Dendritic cell treated with granulocyte-macrophage colony-stimulating factor and Interleukin-4, amounts not matched to agents 40 ng/mL and 50 ng/mL, for 4 days (primary cell): Measurements from ENCODE around the gene PRH2.

ENCODE experiments used
- H3K27ac Mint-ChIP-seq: one replicate; pipeline ENCODE4 v1.8.0; 2022; ENCODE audit warnings: mild to moderate bottlenecking, mixed read lengths
- H3K27me3 Mint-ChIP-seq: one replicate; pipeline ENCODE4 v1.8.0; 2022; ENCODE audit warnings: mild to moderate bottlenecking, mixed read lengths
- H3K36me3 Mint-ChIP-seq: one replicate; pipeline ENCODE4 v1.8.0; 2022; ENCODE audit warnings: low read depth, mixed read lengths
- H3K4me1 Mint-ChIP-seq: one replicate; pipeline ENCODE4 v1.8.0; 2022; ENCODE audit warnings: low read depth, mixed read lengths
- H3K4me3 Mint-ChIP-seq: one replicate; pipeline ENCODE4 v1.8.0; 2022; ENCODE audit warnings: mild to moderate bottlenecking, moderate library complexity, mixed read lengths
- H3K9me3 Mint-ChIP-seq: one replicate; pipeline ENCODE4 v1.8.0; 2022; ENCODE audit warnings: mixed read lengths
- intact Hi-C: fragments of 100-400 bp; cut with micrococcal nuclease; formaldehyde crosslinking; loops from one replicate; pipeline ENCODE4 v1.15.0; 2022

PRH2 gene

DNA sequence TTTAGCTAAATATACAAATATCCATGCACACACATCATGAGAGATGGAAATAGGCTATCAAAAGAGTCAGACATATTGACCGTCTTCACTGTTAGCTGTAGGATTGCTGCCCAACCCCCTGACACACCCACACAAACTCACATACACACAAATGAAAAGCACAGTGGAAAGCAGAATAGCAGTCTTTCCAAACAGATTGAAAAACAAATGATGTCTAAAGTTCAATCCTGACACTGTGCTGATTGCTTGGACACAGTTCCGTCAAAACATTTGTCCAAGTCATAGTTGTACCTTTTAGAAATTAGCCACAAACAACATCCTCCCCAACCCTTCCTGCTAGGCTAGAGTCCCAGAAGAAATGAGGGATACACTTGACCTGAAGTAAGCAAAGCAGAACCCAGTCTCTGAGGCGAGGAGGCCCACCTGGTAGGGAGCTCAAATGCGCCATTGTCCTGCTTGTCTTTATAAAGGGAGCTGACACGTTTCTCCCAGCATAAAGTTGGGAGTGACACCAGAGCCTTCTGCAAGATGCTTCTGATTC lies at the start of gene PRH2:
Gene PRH2, plus strand, starts transcription at position 491 of the 541 bp plus-strand sequence. Its CDS starts 38 bp downstream, at position 529.
- Mint-ChIP-seq H3K27me3 (no peaks in the 10 kb centered on the region), H3K9me3 (peaks cover 21% of the 10 kb centered on the region), H3K27ac (no peak within 1 kb of the TSS), H3K4me3 (no peak within 1 kb of the TSS), H3K4me1 (no peaks in the 10 kb centered on the region), H3K36me3 (no peaks in the 10 kb centered on the region)
- intact Hi-C loops = no loop called here

DNA sequence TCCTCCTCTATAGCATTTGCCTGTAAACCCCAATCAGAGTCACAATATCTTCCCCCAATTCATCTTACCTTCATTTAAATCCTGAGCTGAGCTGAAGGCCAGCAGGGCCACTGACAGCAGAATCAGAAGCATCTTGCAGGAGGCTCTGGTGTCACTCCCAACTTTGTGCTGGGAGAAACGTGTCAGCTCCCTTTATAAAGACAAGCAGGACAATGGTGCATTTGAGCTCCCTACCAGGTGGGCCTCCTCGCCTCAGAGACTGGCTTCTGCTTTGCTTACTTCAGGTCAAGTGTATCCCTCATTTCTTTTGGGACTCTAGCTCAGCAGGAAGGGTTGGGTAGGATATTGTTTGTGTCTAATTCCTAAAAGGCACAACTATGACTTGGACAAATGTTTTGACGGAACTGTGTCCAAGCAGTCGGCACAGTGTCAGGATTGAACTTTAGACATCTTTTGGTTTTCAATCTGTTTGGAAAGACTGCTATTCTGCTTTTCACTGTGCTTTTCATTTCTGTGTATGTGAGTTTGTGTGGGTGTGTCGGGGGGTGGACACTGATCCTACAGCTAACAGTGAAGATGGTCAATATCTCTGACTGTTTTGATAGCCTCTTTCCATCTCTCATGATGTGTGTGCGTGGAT lies 44.8 kb upstream of the PRH2 start, which contains the start of gene PRH1:
Gene PRH1, minus strand, starts transcription at position 170 of the 640 bp plus-strand sequence. Its CDS starts 38 bp downstream, at position 132.
- Mint-ChIP-seq H3K9me3 (no peaks in the 10 kb centered on the region), H3K4me3 (no peak within 1 kb of the TSS), H3K36me3 (peaks cover 16% of the 10 kb centered on the region), H3K27me3 (no peaks in the 10 kb centered on the region), H3K27ac (no peak within 1 kb of the TSS), H3K4me1 (no peaks in the 10 kb centered on the region)
- intact Hi-C loops = no loop called here

DNA sequence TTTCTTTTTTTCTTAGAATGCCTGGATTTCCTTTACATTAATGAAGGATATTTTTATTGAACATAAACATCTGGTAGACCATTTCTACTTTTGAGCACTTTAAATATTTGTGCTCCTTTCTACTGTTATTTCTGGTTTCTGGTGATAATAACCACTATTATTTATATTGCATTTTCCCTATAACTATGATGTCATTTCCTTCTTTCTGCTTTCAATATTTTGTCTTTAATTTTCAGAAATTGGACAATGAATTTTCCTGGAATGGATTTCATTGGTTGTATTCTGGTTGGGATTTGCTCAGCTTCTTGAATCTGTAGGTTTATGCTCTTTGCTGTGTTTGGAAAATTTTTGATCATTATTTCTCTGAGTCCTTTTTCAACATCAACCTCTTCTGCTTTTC lies 39.8 kb upstream of the PRH2 start:
- no peaks in the 10 kb centered on the region for H3K9me3 Mint-ChIP-seq
- no peaks in the 10 kb centered on the region for H3K27me3 Mint-ChIP-seq
- H3K4me1 Mint-ChIP-seq = no peaks in the 10 kb centered on the region
- intact Hi-C loops = no loop called here
- no peak overlapping the region for H3K27ac Mint-ChIP-seq
- no peaks in the 10 kb centered on the region for H3K36me3 Mint-ChIP-seq
- H3K4me3 Mint-ChIP-seq = no peak overlapping the region

DNA sequence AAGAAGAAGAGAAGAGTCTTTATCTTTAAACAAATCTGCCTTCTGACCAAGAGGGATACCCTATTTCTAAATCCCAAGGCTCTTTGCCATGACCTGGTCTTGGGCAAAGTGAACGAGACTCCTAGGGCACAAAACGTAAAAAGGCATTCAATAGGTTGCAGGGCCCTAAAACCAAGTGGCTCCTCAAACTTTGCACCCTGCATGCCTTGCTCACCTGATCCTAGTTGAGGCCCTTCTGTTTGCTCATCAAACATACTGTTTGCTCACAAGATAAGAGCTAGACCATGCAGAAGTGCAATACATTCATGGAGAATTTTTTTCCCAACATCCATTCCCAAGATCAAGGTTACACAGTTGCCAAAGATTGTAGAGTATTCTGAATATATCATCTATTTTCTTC lies 37.1 kb upstream of the PRH2 start:
- Mint-ChIP-seq H3K9me3 (no peaks in the 10 kb centered on the region), H3K27ac (no peak overlapping the region), H3K4me3 (no peak overlapping the region), H3K27me3 (no peaks in the 10 kb centered on the region), H3K4me1 (no peaks in the 10 kb centered on the region), H3K36me3 (no peaks in the 10 kb centered on the region)
- intact Hi-C loops = no loop called here

DNA sequence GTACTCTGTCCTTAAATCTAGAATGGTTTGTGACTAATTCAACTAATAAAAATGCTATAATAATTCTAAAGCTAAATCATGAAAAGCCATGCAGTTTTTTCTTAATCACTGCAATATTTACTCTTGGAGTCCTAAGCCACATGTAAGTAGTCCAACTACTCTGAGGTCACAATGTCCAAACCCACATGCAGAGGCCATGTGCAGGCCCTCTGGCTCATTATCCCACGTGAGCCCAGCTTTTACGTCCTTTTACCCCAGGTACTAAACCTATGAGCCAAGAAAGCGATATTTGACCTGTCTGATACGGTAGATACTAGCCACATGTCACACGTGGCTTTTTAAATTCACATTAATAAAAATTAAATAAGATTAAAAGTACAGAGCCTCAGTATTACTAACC lies 32.2 kb upstream of the PRH2 start:
- intact Hi-C loops = no loop called here
- Mint-ChIP-seq H3K27me3 (no peaks in the 10 kb centered on the region), H3K4me3 (no peak overlapping the region), H3K9me3 (peaks cover 35% of the 10 kb centered on the region), H3K27ac (no peak overlapping the region), H3K36me3 (no peaks in the 10 kb centered on the region), H3K4me1 (no peaks in the 10 kb centered on the region)

DNA sequence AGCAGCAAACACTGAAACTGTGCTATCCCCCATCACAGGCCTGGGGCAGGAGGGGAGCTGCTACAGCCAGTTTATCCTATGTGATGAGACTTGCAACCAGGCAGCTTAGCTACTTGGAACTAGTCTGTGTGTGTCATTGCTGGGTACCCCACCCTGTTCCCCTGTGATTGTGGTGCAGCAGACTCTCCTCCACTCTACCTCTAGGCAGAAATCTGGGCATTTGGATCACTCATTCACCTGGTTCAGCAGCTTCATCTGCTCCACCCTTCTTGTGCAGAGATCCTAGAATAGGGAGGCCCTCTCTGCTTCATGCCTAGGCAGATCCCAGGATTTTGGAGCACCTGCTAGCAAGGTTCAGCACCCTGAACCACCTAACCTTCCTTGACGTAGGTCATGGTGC lies 28.5 kb upstream of the PRH2 start:
- H3K4me1 Mint-ChIP-seq = no peaks in the 10 kb centered on the region
- H3K27me3 Mint-ChIP-seq = no peaks in the 10 kb centered on the region
- intact Hi-C loops = no loop called here
- H3K4me3 Mint-ChIP-seq = no peak overlapping the region
- H3K9me3 Mint-ChIP-seq = peaks cover 72% of the 10 kb centered on the region
- H3K27ac Mint-ChIP-seq = no peak overlapping the region
- peaks cover 11% of the 10 kb centered on the region for H3K36me3 Mint-ChIP-seq

DNA sequence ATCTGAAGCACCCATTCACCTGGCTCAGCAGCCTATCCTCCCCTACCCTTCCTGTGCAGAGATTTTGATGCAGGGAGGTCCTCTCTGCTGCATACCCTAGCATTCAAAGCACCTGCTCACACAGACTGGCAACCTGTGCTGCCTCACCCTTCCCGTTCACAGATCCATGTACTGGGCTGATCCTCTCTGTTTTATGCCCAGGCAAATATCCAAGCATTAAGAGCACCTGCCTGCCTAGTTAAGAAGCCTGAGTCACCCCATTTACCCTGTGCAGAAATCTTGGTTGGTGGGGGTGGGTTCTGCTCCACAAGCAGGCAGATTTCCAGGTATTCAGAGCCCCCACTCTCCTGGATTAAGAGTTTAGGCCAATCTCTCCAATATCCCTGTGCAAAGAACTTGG lies 28.1 kb upstream of the PRH2 start:
- intact Hi-C loops = no loop called here
- no peaks in the 10 kb centered on the region for H3K4me1 Mint-ChIP-seq
- no peak overlapping the region for H3K27ac Mint-ChIP-seq
- H3K36me3 Mint-ChIP-seq = peaks cover 11% of the 10 kb centered on the region
- H3K4me3 Mint-ChIP-seq = no peak overlapping the region
- H3K27me3 Mint-ChIP-seq = no peaks in the 10 kb centered on the region
- peaks cover 72% of the 10 kb centered on the region for H3K9me3 Mint-ChIP-seq

DNA sequence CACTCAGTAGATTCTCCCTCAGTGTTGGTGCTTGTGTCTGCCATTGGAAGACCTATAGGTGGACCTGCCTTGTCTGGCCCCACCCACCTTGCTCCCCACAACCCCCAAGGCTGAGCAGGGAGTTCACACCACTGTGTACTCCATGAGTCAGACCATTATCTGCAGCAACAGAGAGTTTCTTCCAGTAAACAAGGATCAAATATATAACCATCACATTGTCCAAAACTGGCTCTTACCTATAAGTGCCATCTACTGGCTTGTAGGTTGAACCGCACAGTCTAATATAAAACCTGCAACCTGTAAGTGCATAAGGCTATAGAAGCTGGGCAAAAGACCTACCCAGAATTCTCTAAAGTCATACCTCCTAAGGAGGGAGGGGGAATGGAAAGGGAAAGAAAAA lies 27.6 kb upstream of the PRH2 start:
- no peaks in the 10 kb centered on the region for H3K27me3 Mint-ChIP-seq
- no peak overlapping the region for H3K4me3 Mint-ChIP-seq
- H3K4me1 Mint-ChIP-seq = no peaks in the 10 kb centered on the region
- peaks cover 11% of the 10 kb centered on the region for H3K36me3 Mint-ChIP-seq
- H3K9me3 Mint-ChIP-seq = peaks cover 72% of the 10 kb centered on the region
- no peak overlapping the region for H3K27ac Mint-ChIP-seq
- intact Hi-C loops = no loop called here

DNA sequence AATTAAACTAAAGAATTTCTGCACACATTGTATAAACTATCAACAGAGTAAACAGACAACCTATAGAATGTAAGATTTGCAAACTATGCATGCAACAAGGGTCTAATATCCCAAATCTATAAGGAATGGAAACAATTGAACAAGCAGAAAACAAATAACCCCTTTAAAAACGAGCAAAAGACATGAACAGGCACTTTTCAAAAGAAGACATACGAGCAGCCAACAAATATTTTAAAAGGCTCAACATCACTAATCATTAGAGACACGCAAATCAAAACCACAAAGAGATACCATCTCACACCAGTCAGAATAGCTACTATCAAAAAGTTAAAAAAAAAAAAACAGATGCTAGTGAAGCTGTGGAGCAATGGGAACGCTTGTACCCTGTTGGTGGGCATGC lies 24.4 kb upstream of the PRH2 start:
- Mint-ChIP-seq H3K4me1 (no peaks in the 10 kb centered on the region), H3K27me3 (no peaks in the 10 kb centered on the region), H3K4me3 (no peak overlapping the region), H3K9me3 (peaks cover 59% of the 10 kb centered on the region), H3K27ac (no peak overlapping the region), H3K36me3 (peaks cover 11% of the 10 kb centered on the region)
- intact Hi-C loops = no loop called here

DNA sequence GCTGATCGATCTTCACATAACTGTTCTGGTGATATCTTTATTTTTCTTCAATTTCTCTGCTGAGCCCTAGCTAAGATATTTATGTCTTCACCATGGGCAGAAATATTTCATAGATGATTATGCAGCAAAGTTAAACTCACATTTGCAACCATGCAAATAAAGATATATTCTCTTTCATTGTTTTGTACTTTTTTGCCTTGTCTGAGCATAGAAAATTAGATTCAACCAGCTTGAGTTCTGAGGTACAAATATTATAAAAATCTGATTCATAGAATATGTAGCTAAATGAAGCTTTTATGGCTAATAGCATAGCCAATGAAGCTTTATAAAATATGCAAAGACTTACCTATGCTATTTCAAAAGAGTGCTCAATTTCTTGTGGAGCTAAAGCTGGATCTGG lies 19.6 kb upstream of the PRH2 start, which contains the start of gene TAS2R13:
Gene TAS2R13, minus strand, starts transcription at position 101 of the 400 bp plus-strand sequence. CDS start 264 bp downstream, outside the sequence.
- intact Hi-C loops = no loop called here
- Mint-ChIP-seq H3K4me1 (no peaks in the 10 kb centered on the region), H3K36me3 (peaks cover 10% of the 10 kb centered on the region), H3K4me3 (no peak within 1 kb of the TSS), H3K27ac (no peak within 1 kb of the TSS), H3K9me3 (peaks cover 11% of the 10 kb centered on the region), H3K27me3 (no peaks in the 10 kb centered on the region)

DNA sequence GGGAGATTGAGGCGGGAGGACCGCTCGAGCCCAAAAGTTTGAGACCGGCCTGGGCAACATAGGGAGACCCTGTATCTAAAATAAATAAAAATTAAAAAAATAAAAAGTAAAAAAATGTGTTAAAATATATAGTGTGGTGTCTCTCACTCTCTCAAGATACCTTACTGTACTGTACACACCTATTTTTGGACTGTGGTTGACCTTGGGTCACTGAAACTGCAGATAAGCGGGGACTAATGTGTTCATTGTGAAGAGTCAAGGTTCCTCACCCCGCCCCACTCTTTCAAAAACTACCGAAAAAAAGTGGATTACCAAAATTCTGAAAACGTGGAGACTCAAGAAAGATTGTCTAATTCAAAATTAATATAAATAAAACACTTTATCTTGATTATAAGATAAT lies 18.7 kb upstream of the PRH2 start:
- H3K27ac Mint-ChIP-seq = no peak overlapping the region
- H3K4me1 Mint-ChIP-seq = no peaks in the 10 kb centered on the region
- H3K9me3 Mint-ChIP-seq = peaks cover 2% of the 10 kb centered on the region
- peaks cover under 1% of the 10 kb centered on the region for H3K36me3 Mint-ChIP-seq
- no peak overlapping the region for H3K4me3 Mint-ChIP-seq
- no peaks in the 10 kb centered on the region for H3K27me3 Mint-ChIP-seq
- intact Hi-C loops = no loop called here

DNA sequence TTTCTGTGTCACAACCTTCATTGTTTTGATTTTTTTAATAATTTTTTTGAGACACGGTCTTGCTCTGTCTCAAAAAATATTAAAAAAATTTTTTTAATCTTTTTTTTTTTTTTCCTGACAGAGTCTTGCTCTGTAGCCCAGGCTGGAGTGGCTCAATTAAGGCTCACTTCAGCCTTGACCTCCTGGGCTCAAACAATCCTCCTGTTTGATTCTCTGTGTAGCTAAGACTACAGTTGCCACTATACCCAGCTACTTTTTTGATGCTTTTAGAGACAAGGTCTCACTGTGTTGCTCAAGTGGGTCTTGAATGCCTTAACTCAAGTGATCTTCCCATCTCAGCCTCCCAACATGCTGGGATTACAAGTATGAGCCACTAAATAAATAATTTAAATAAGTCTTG lies 9.2 kb upstream of the PRH2 start:
- Mint-ChIP-seq H3K9me3 (peaks cover 5% of the 10 kb centered on the region), H3K27ac (no peak overlapping the region), H3K36me3 (no peaks in the 10 kb centered on the region), H3K4me3 (no peak overlapping the region), H3K27me3 (no peaks in the 10 kb centered on the region), H3K4me1 (no peaks in the 10 kb centered on the region)
- intact Hi-C loops = no loop called here

DNA sequence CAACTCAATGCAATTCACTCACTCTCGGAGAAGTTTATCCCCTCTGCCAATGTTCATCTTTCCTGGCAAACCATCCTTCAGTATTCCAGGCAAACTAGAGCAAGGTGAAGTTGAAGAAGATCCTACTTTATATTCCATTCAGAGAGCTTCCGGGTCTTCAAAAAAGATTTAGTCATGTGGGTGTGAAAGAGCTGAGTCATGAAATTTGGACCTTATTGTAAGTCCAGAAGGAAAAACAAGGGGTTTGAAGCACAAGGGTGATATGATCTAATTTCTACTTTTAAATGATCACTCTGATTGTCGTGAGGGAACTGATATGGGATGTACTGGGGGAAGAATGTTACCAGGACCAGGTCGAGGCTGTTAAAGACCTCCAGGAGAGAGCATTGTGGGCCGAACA lies 2.8 kb upstream of the PRH2 start:
- Mint-ChIP-seq H3K4me1 (no peaks in the 10 kb centered on the region), H3K36me3 (no peaks in the 10 kb centered on the region), H3K9me3 (peaks cover 21% of the 10 kb centered on the region), H3K27ac (no peak overlapping the region), H3K4me3 (no peak overlapping the region), H3K27me3 (no peaks in the 10 kb centered on the region)
- intact Hi-C loops = no loop called here

DNA sequence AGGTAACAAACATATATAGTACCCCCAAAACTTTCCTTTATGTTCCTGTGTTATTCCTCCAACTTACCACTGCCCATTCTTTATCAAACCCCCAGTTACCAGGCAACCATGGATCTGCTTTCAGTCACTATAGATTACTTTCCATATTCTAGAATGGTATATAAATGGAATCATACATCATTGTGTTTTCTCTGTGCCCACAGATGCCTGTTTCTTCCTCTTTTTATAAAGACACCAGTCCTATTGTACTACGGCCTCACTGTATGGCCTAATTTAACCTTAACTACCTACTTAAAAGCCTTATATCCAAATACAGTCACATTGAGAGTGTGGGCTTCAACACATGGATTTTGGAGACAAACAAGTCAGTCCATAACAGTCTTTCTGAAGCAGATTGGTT lies 7.5 kb downstream of the PRH2 start:
- Mint-ChIP-seq H3K27me3 (no peaks in the 10 kb centered on the region), H3K27ac (no peak overlapping the region)
- intact Hi-C loops = no loop called here

DNA sequence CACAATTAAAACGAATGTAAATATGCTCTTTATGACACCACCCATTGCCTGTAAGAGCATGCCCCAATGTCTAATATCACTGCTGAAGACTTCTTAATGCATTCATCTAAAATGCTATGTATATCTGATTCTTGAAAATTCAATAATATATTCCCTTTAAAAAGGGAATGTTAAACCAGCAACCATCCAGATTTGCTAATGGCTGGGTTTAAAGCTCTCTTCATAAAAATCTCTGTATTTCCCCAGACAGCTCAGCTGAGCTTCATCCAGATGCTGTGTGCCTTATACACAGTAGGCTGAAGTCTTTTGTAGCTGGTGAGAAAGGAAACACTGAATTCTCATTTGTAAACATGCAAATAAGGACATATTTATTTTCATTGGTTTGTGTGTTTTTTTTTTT lies 10.1 kb downstream of the PRH2 start, which contains the start of gene TAS2R14:
Gene TAS2R14, minus strand, starts transcription at position 101 of the 400 bp plus-strand sequence. Its CDS starts 56 bp downstream, at position 45.
- Mint-ChIP-seq H3K36me3 (no peaks in the 10 kb centered on the region), H3K27me3 (no peaks in the 10 kb centered on the region), H3K9me3 (no peaks in the 10 kb centered on the region), H3K4me3 (no peak within 1 kb of the TSS), H3K4me1 (no peaks in the 10 kb centered on the region), H3K27ac (no peak within 1 kb of the TSS)
- intact Hi-C loops = no loop called here

More for the DNA sequence above, 7.5 kb downstream of the PRH2 start:
- Mint-ChIP-seq H3K9me3 (no peaks in the 10 kb centered on the region), H3K4me3 (no peak overlapping the region), H3K4me1 (no peaks in the 10 kb centered on the region), H3K36me3 (no peaks in the 10 kb centered on the region)
